ENCODE results near the gene PPP2R5D. TPM values are rescaled to one million over a fixed set of nuclear protein-coding genes. Genes with fewer than 3 reads are reported as not detected.
A peak's percentile ranks its signal among the peaks of the same experiment; 100 is the strongest.
"Not testable (repeated sequence)": the region's sequence is repeated elsewhere in the genome, so short reads cannot be mapped to it uniquely, and the experiment has no call there.

PPP2R5D gene
- 31.1 TPM for total RNA-seq

GRCh38 chr6:42984001-42984923 lies at the start of gene PPP2R5D:
PPP2R5D (plus strand) TSS chr6:42984570; CDS start chr6:42984678, 108 bp downstream.
- intact Hi-C loops (cut with DNase I): no loop called here
- ATAC-seq (peak; percentile 97), DNase-seq (ENCODE audit: low spot score) (peak; percentile 97)

GRCh38 chr6:42935322-42935721 lies 49.0 kb upstream of the PPP2R5D start:
- DNase-seq (ENCODE audit: low spot score) (no peak), ATAC-seq (no peak)
- intact Hi-C loops (cut with DNase I): no loop called here

GRCh38 chr6:42936398-42936797 lies 48.0 kb upstream of the PPP2R5D start:
- DNase-seq (ENCODE audit: low spot score) (no peak), ATAC-seq (no peak)
- intact Hi-C loops (cut with DNase I): no loop called here

GRCh38 chr6:42937548-42938427 lies 46.6 kb upstream of the PPP2R5D start:
- ATAC-seq (no peak), DNase-seq (ENCODE audit: low spot score) (no peak)
- intact Hi-C loops (cut with DNase I): no loop called here

- DNase-seq (ENCODE audit: low spot score) (no peak), ATAC-seq (no peak)
- intact Hi-C loops (cut with DNase I): no loop called here
Observed at GRCh38 chr6:42938428-42938796, 46.0 kb upstream of the PPP2R5D start.

GRCh38 chr6:42938987-42939809 lies 45.2 kb upstream of the PPP2R5D start:
- no peak for ATAC-seq
- intact Hi-C loops (cut with DNase I): no loop called here
- DNase-seq (ENCODE audit: low spot score): no peak

GRCh38 chr6:42939810-42940167 lies 44.6 kb upstream of the PPP2R5D start:
- no peak for DNase-seq (ENCODE audit: low spot score)
- no peak for ATAC-seq
- intact Hi-C loops (cut with DNase I): no loop called here

- intact Hi-C loops (cut with DNase I): no loop called here
- ATAC-seq (no peak), DNase-seq (ENCODE audit: low spot score) (no peak)
Observed at GRCh38 chr6:42940493-42941045, 43.8 kb upstream of the PPP2R5D start.

- DNase-seq (ENCODE audit: low spot score); ATAC-seq; intact Hi-C loops (cut with DNase I): not testable (repeated sequence)
Observed at GRCh38 chr6:42941356-42941755, 43.0 kb upstream of the PPP2R5D start.

- no peak for ATAC-seq
Observed at GRCh38 chr6:42942444-42942843, 41.9 kb upstream of the PPP2R5D start.

GRCh38 chr6:42947950-42948349 lies 36.4 kb upstream of the PPP2R5D start:
- ATAC-seq (peak; percentile 59), DNase-seq (ENCODE audit: low spot score) (no peak)
- intact Hi-C loops (cut with DNase I): no loop called here

More at GRCh38 chr6:42942444-42942843, 41.9 kb upstream of the PPP2R5D start:
- intact Hi-C loops (cut with DNase I): no loop called here
- DNase-seq (ENCODE audit: low spot score): no peak

- intact Hi-C loops (cut with DNase I): no loop called here
- ATAC-seq: no peak
- no peak for DNase-seq (ENCODE audit: low spot score)
Observed at GRCh38 chr6:42952389-42952788, 32.0 kb upstream of the PPP2R5D start.

- intact Hi-C loops (cut with DNase I): not testable (repeated sequence)
Observed at GRCh38 chr6:42954405-42954804, 30.0 kb upstream of the PPP2R5D start.

GRCh38 chr6:42958125-42958524 lies 26.2 kb upstream of the PPP2R5D start:
- intact Hi-C loops (cut with DNase I): no loop called here
- DNase-seq (ENCODE audit: low spot score) (no peak), ATAC-seq (no peak)

More at GRCh38 chr6:42954405-42954804, 30.0 kb upstream of the PPP2R5D start:
- not testable (repeated sequence) for DNase-seq (ENCODE audit: low spot score); ATAC-seq

GRCh38 chr6:42959917-42960242 lies 24.5 kb upstream of the PPP2R5D start:
- no peak for DNase-seq (ENCODE audit: low spot score)
- intact Hi-C loops (cut with DNase I): no loop called here
- no peak for ATAC-seq

GRCh38 chr6:42960243-42961019 lies 23.9 kb upstream of the PPP2R5D start, which contains the start of gene GNMT:
GNMT (plus strand) TSS chr6:42960754; CDS start chr6:42960768, 14 bp downstream.
- DNase-seq (ENCODE audit: low spot score): no peak
- intact Hi-C loops (cut with DNase I): no loop called here
- peak; percentile 71 for ATAC-seq

- intact Hi-C loops (cut with DNase I): no loop called here
- ATAC-seq: peak; percentile 14
- DNase-seq (ENCODE audit: low spot score): no peak
Observed at GRCh38 chr6:42961020-42961470, 23.3 kb upstream of the PPP2R5D start.

GRCh38 chr6:42962096-42962495 lies 22.3 kb upstream of the PPP2R5D start:
- no peak for DNase-seq (ENCODE audit: low spot score)
- no peak for ATAC-seq
- intact Hi-C loops (cut with DNase I): no loop called here

Measured in sciatic nerve (tissue), 2 donors.